Measurements from ENCODE around the gene AMOTL1. TPM values are rescaled to one million over a fixed set of nuclear protein-coding genes. Genes with fewer than 3 reads are reported as not detected.
A peak's percentile ranks its signal among the peaks of the same experiment; 100 is the strongest.

AMOTL1 gene
- total and polyA plus RNA-seq, 2 donors: 48.2 to 79.3 TPM

DNA sequence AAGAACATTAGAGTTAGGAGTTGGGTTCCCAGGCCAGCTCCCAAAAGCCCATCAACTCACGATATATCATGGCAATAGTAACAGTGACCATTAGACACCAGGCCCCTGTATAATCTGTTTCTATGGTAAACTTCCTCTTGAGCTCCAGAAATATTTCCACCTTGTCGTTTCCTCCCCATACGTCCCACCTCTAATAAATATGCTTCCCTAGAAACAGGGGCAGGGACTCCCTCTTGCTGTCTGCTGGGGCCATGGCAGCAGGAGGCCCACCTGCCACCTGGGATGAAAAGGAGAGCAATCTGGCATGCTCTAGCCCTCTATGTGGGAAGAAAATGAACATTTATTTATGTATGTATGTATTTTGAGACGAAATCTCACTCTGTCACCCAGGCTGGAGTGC, 32.2 kb upstream of the AMOTL1 start:
- 75% methylated on average over 4 of the region's 4 CpGs for WGBS
- Histone ChIP-seq H3K27ac (ENCODE audit: low read depth) (no peak overlapping the region), H3K4me3 (ENCODE audit: low read depth, low read length) (no peak overlapping the region), H3K36me3 (ENCODE audit: insufficient read depth) (no peaks in the 10 kb centered on the region), H3K4me1 (ENCODE audit: insufficient read depth) (no peaks in the 10 kb centered on the region)
- no peak for DNase-seq (ENCODE audit: extremely low spot score)

DNA sequence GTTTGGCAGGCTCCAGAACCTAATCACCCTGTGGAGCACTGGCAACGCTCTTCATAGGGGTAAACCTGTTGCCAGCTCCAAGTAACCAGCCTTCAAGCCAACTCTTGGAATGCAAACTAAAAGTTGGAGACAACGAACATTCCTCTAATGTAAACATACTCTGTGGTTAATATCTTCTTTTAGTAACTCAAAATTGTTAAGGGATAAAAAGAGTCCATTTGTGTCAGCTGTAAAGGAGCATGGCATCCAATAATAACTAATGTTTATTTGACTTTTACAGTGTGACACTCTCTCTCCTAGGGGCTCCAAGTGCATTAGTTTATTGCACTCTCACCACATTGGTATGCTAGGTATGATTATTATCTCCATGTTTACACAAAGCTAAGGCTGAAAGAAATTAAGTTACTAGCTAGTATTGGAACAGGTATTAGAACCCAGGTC, 31.0 kb upstream of the AMOTL1 start:
- DNase-seq (ENCODE audit: extremely low spot score): no peak
- H3K36me3 ChIP-seq (ENCODE audit: insufficient read depth): no peaks in the 10 kb centered on the region
- H3K27ac ChIP-seq (ENCODE audit: low read depth): no peak overlapping the region
- no peaks in the 10 kb centered on the region for H3K4me1 ChIP-seq (ENCODE audit: insufficient read depth)
- no peak overlapping the region for H3K4me3 ChIP-seq (ENCODE audit: low read depth, low read length)
- WGBS: 50% methylated on average over 2 of the region's 2 CpGs

GRCh38 chr11:94738746-94739145, 29.4 kb upstream of the AMOTL1 start:
- H3K36me3 ChIP-seq (ENCODE audit: insufficient read depth): no peaks in the 10 kb centered on the region
- DNase-seq (ENCODE audit: extremely low spot score): no peak
- no peak overlapping the region for H3K27ac ChIP-seq (ENCODE audit: low read depth)
- WGBS: 98% methylated on average over 1 of the region's 1 CpG
- no peaks in the 10 kb centered on the region for H3K4me1 ChIP-seq (ENCODE audit: insufficient read depth)
- H3K4me3 ChIP-seq (ENCODE audit: low read depth, low read length): no peak overlapping the region

DNA sequence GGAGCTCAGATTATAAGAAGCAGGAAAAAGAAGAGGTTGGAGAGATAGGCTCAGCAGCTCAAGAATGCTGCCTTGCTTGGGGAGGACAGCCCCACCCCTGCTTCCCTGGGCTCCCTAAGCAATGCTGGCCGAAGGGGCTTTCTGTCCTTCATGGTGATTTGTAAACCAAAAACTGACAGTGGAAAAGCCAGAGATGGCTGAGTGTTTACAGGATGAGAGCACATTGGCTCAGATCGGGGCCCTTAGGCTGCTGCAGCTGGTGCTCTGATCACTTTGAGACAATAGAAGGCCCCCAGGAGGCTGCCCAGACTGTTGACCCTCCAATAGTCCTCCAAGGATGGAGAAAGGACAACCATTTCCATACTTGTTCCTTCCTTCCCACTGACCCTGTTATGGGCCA, 28.8 kb upstream of the AMOTL1 start:
- Histone ChIP-seq H3K27ac (ENCODE audit: low read depth) (no peak overlapping the region), H3K4me1 (ENCODE audit: insufficient read depth) (no peaks in the 10 kb centered on the region), H3K36me3 (ENCODE audit: insufficient read depth) (no peaks in the 10 kb centered on the region), H3K4me3 (ENCODE audit: low read depth, low read length) (no peak overlapping the region)
- 56% methylated on average over 2 of the region's 2 CpGs for WGBS
- DNase-seq (ENCODE audit: extremely low spot score): no peak

DNA sequence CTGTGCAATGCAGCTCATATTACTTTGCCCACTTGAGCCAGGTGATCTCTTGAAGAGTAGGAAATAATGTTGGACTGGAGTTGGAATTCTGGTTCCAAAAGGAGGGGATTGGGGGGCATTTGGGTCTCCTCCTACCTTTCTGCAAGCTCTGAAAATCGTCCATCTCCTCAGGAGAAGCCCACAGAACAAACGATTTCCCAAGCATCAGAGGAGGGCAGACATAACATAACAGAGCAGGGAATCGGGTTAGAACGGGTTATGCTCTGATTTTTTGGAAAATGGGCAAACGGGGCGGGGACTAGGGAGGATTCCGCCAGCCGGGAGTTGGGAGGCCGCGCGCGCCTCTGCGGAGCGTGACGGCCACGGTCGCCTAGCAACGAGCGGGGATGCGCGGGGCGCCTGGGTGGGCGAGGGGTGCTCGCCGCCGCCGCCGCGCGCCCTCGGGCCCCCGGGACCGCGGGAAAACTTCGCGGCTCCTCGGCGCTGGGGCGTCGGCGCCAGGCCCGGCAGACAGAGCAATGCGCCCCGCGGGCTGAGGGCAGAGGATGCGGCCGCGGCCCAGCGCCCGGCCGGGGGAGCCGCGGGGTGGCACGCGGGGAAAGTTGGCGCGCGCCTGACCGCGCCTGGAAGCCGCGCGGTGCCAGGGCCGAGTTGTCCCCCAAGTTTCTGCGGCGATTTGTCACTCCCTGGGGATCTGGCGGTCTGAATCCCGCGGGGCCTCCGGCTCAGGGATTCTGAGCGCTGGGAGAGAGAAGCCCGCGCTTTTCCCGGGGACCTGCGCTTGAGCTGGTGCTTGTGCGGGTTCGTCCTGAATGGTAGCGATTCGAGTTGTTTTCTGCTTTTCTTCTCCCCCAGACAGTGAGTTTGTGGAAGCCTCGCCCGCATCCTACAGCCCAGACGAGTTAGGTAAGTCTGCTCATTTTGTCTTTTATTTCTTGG, 27.8 kb upstream of the AMOTL1 start:
- DNase-seq (ENCODE audit: extremely low spot score): no peak
- no peaks in the 10 kb centered on the region for H3K36me3 ChIP-seq (ENCODE audit: insufficient read depth)
- WGBS: under 1% methylated on average over 82 of the region's 82 CpGs
- no peak overlapping the region for H3K27ac ChIP-seq (ENCODE audit: low read depth)
- H3K4me1 ChIP-seq (ENCODE audit: insufficient read depth): no peaks in the 10 kb centered on the region
- H3K4me3 ChIP-seq (ENCODE audit: low read depth, low read length): peak overlapping the region; percentile 65

- H3K4me3 ChIP-seq (ENCODE audit: low read depth, low read length): peak overlapping the region; percentile 65
- no peak for DNase-seq (ENCODE audit: extremely low spot score)
- H3K4me1 ChIP-seq (ENCODE audit: insufficient read depth): no peaks in the 10 kb centered on the region
- no peak overlapping the region for H3K27ac ChIP-seq (ENCODE audit: low read depth)
- no peaks in the 10 kb centered on the region for H3K36me3 ChIP-seq (ENCODE audit: insufficient read depth)
- under 1% methylated on average over 35 of the region's 35 CpGs for WGBS
Measured at GRCh38 chr11:94741022-94741679, 27.0 kb upstream of the AMOTL1 start.

DNA sequence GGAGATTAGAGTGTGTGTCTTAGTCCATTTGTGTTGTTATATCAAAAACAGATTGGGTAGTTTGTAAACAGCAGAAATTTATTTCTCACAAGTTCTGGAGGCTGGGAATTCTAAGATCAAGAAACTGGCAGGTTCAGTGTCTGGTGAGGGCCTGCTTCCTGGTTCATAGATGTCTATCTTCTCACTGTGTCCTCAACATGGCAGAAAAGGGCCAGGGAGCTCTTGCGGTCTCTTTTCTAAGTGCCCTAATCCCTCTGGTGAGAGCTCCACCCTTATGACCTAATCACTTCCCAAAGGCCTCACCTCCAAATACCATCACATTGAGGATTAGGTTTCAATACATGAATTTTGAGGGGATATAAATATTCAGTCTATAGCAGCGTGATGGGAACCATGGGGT, 25.5 kb upstream of the AMOTL1 start:
- H3K4me3 ChIP-seq (ENCODE audit: low read depth, low read length): no peak overlapping the region
- H3K4me1 ChIP-seq (ENCODE audit: insufficient read depth): peaks cover 3% of the 10 kb centered on the region
- 95% methylated on average over 2 of the region's 2 CpGs for WGBS
- H3K27ac ChIP-seq (ENCODE audit: low read depth): no peak overlapping the region
- no peak for DNase-seq (ENCODE audit: extremely low spot score)
- H3K36me3 ChIP-seq (ENCODE audit: insufficient read depth): no peaks in the 10 kb centered on the region

DNA sequence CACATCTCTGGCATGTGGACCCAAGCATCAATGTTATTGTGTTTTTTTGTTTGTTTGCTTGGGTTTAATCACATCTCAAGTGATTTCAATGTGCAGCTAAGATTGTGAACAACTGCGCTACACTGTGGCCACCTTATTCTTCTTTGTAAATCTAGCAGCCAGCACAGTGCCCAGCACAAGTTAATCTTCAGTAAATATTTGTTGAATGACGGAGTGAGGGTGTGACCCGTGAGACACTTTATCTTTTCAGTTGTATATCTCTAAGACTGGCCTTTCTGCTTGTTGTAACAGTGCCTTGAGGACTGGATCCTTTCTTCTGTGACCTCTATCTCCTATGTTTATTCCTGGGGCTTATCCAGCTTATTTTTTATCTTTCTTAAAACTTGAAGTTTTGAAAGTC, 21.4 kb upstream of the AMOTL1 start:
- Histone ChIP-seq H3K36me3 (ENCODE audit: insufficient read depth) (no peaks in the 10 kb centered on the region), H3K27ac (ENCODE audit: low read depth) (no peak overlapping the region), H3K4me3 (ENCODE audit: low read depth, low read length) (no peak overlapping the region), H3K4me1 (ENCODE audit: insufficient read depth) (peaks cover 8% of the 10 kb centered on the region)
- no peak for DNase-seq (ENCODE audit: extremely low spot score)
- WGBS: 41% methylated on average over 3 of the region's 3 CpGs

GRCh38 chr11:94747146-94747545, 21.0 kb upstream of the AMOTL1 start:
- H3K27ac ChIP-seq (ENCODE audit: low read depth): no peak overlapping the region
- peaks cover 8% of the 10 kb centered on the region for H3K4me1 ChIP-seq (ENCODE audit: insufficient read depth)

DNA sequence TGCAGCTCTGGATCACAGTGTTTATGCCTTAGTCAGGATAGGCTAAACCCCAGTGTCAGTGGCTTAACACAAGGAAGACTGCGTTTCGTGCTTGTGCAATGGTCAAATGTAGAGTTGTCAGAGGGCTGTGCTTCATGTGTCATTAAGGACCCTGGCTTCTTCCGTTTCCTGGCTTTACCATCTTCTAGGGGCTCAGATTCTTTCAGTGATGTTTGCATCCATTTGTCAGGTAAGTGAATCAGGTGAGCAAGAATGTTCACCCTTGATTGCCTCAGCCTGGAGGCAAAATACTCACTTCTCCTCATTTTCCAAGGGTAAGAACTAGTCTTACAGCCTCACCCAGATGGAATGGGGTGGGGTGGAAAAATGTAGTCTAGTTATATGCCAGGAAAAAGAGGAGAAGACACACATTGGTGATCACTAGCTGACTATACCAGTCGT, 20.5 kb upstream of the AMOTL1 start:
- no peak for DNase-seq (ENCODE audit: extremely low spot score)
- 63% methylated on average over 4 of the region's 4 CpGs for WGBS
- Histone ChIP-seq H3K4me1 (ENCODE audit: insufficient read depth) (peaks cover 8% of the 10 kb centered on the region), H3K36me3 (ENCODE audit: insufficient read depth) (no peaks in the 10 kb centered on the region), H3K4me3 (ENCODE audit: low read depth, low read length) (no peak overlapping the region), H3K27ac (ENCODE audit: low read depth) (no peak overlapping the region)

More at GRCh38 chr11:94747146-94747545, 21.0 kb upstream of the AMOTL1 start:
- DNase-seq (ENCODE audit: extremely low spot score): no peak
- H3K4me3 ChIP-seq (ENCODE audit: low read depth, low read length): no peak overlapping the region
- no peaks in the 10 kb centered on the region for H3K36me3 ChIP-seq (ENCODE audit: insufficient read depth)

- H3K36me3 ChIP-seq (ENCODE audit: insufficient read depth): no peaks in the 10 kb centered on the region
- H3K4me1 ChIP-seq (ENCODE audit: insufficient read depth): peaks cover 8% of the 10 kb centered on the region
- 94% methylated on average over 4 of the region's 4 CpGs for WGBS
Measured at GRCh38 chr11:94749369-94749768, 18.8 kb upstream of the AMOTL1 start.

GRCh38 chr11:94750319-94751217, 17.6 kb upstream of the AMOTL1 start:
- Histone ChIP-seq H3K4me3 (ENCODE audit: low read depth, low read length) (no peak overlapping the region), H3K4me1 (ENCODE audit: insufficient read depth) (peaks cover 8% of the 10 kb centered on the region), H3K36me3 (ENCODE audit: insufficient read depth) (no peaks in the 10 kb centered on the region), H3K27ac (ENCODE audit: low read depth) (no peak overlapping the region)
- 63% methylated on average over 10 of the region's 10 CpGs for WGBS
- DNase-seq (ENCODE audit: extremely low spot score): no peak

More at GRCh38 chr11:94749369-94749768, 18.8 kb upstream of the AMOTL1 start:
- H3K27ac ChIP-seq (ENCODE audit: low read depth): no peak overlapping the region
- no peak overlapping the region for H3K4me3 ChIP-seq (ENCODE audit: low read depth, low read length)
- DNase-seq (ENCODE audit: extremely low spot score): no peak

- Histone ChIP-seq H3K4me1 (ENCODE audit: insufficient read depth) (peaks cover 8% of the 10 kb centered on the region), H3K27ac (ENCODE audit: low read depth) (no peak overlapping the region), H3K4me3 (ENCODE audit: low read depth, low read length) (no peak overlapping the region), H3K36me3 (ENCODE audit: insufficient read depth) (no peaks in the 10 kb centered on the region)
- DNase-seq (ENCODE audit: extremely low spot score): no peak
- WGBS: 91% methylated on average over 5 of the region's 5 CpGs
Measured at GRCh38 chr11:94751218-94751609, 16.9 kb upstream of the AMOTL1 start.
